Endothelial cell of umbilical vein (primary cell): Measurements from ENCODE around the gene NME7.

ENCODE experiments used
- CTCF ChIP-seq, 2 donors: IDR thresholded peaks; 1 replicate in 1 of 2; 2 replicates in 1 of 2; pipeline ENCODE4 v1.5.1; 2011; ENCODE audit warnings: low read length in 2 of 2, mild to moderate bottlenecking in 2 of 2, moderate library complexity in 2 of 2, control low read depth in 1 of 2, inconsistent platforms in 1 of 2, low read depth in 1 of 2; ENCODE audit not compliant: insufficient read depth in 1 of 2; ENCODE audit errors: extremely low read depth in 1 of 2
- EZH2 ChIP-seq: IDR thresholded peaks from 2 replicates; pipeline ENCODE4 v1.6.1; 2012; ENCODE audit warnings: borderline replicate concordance, low read depth, mild to moderate bottlenecking, moderate library complexity, low read length, inconsistent platforms; ENCODE audit not compliant: severe bottlenecking
- MAX ChIP-seq: IDR thresholded peaks from 2 replicates; pipeline ENCODE4 v1.6.1; 2011; ENCODE audit not compliant: insufficient read depth, insufficient read length
- POLR2A ChIP-seq: IDR thresholded peaks from 2 replicates; pipeline ENCODE4 v1.6.1; 2012; ENCODE audit warnings: low read depth, mild to moderate bottlenecking, control low read depth, low read length
- POLR2AphosphoS5 ChIP-seq: IDR thresholded peaks from 2 replicates; pipeline ENCODE4 v1.6.1; 2012; ENCODE audit warnings: low read depth, mild to moderate bottlenecking, control low read depth, low read length, moderate library complexity; ENCODE audit not compliant: insufficient read depth

DNA sequence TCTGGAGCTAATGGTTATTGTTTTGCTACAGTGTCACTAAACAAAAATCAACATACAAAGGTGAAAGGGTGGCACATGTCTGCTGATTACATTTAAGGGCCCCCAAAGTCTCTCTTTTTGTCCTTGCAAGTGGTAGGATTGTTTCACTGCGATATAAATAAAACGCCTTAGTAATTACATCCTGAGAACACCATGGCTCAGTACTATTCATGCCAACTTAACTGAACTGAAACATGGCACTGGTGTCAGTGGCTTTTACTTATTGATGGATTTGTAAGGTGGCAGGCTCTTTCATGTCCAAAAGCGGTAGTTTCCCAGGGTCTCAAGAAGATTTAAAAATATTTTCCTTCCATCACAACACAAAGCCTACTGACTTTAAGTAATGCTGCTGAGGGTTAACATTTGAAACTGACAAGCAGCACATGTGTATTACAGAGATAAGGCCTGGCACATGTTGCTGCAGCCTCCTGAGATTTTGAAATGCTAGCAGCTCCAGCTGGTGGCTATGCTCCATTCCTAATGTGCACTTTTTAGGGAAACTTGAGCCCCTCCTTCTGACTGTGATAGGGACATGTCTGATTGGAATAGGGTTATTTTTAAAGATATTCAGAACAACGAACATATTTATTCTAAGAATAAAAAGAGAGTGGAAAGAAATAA lies 174.3 kb downstream of the NME7 start:
- TF ChIP-seq CTCF (IDR thresholded peaks at IDR 0.05; ENCODE audit: extremely low read depth in 1 of 2, insufficient read depth in 1 of 2, low read depth in 1 of 2, low read length in 2 of 2), result no peak
- no peak for TF ChIP-seq POLR2A
- TF ChIP-seq MAX, result no peak
- TF ChIP-seq EZH2, result no peak
- no peak for TF ChIP-seq POLR2AphosphoS5
